Measurements from ENCODE around the gene WFDC1. TPM values are rescaled to one million over a fixed set of nuclear protein-coding genes. Genes with fewer than 3 reads are reported as not detected.

The WFDC1 gene
- total RNA-seq: 12.0 TPM

GRCh38 chr16:84294531-84295142, at the start of gene WFDC1:
Gene WFDC1 (plus strand): TSS chr16:84294878. CDS start chr16:84294972, 94 bp downstream.
- DNase-seq (ENCODE audit: extremely low spot score in 2 of 2): no peak
- no peaks in the 10 kb centered on the region for H3K36me3 ChIP-seq
- H3K9me3 ChIP-seq: no peaks in the 10 kb centered on the region
- H3K4me1 ChIP-seq: peaks cover 31% of the 10 kb centered on the region
- no peak for TF ChIP-seq POLR2A (IDR thresholded peaks at IDR 0.05)
- TF ChIP-seq POLR2AphosphoS5 (IDR thresholded peaks at IDR 0.05; ENCODE audit: insufficient read depth in 1 of 2, low read depth in 1 of 2): peak in 1 of 2 donors; percentile 61
- TF ChIP-seq CTCF (IDR thresholded peaks at IDR 0.05): no peak
- H3K4me3 ChIP-seq: peak within 1 kb of the TSS; percentile 18 to 44
- intact Hi-C loops (cut with DNase I): no loop called here
- H3K27ac ChIP-seq: peak within 1 kb of the TSS; percentile 49
- no peaks in the 10 kb centered on the region for H3K27me3 ChIP-seq

GRCh38 chr16:84245956-84246678, 48.6 kb upstream of the WFDC1 start:
- no peak overlapping the region for H3K27ac ChIP-seq
- intact Hi-C loops (cut with DNase I): no loop called here
- TF ChIP-seq POLR2A (IDR thresholded peaks at IDR 0.05): no peak
- TF ChIP-seq POLR2AphosphoS5 (IDR thresholded peaks at IDR 0.05; ENCODE audit: insufficient read depth in 1 of 2, low read depth in 1 of 2): no peak
- TF ChIP-seq CTCF (IDR thresholded peaks at IDR 0.05): no peak

GRCh38 chr16:84246679-84247077, 48.0 kb upstream of the WFDC1 start:
- intact Hi-C loops (cut with DNase I): no loop called here
- no peak for TF ChIP-seq POLR2AphosphoS5 (IDR thresholded peaks at IDR 0.05; ENCODE audit: insufficient read depth in 1 of 2, low read depth in 1 of 2)
- no peak for TF ChIP-seq CTCF (IDR thresholded peaks at IDR 0.05)
- Histone ChIP-seq H3K4me1 (no peaks in the 10 kb centered on the region), H3K27me3 (no peaks in the 10 kb centered on the region), H3K4me3 (no peak overlapping the region), H3K27ac (no peak overlapping the region), H3K9me3 (no peaks in the 10 kb centered on the region), H3K36me3 (no peaks in the 10 kb centered on the region)
- no peak for DNase-seq (ENCODE audit: extremely low spot score in 2 of 2)

More at GRCh38 chr16:84245956-84246678, 48.6 kb upstream of the WFDC1 start:
- no peaks in the 10 kb centered on the region for H3K9me3 ChIP-seq
- no peaks in the 10 kb centered on the region for H3K36me3 ChIP-seq
- no peaks in the 10 kb centered on the region for H3K27me3 ChIP-seq
- no peaks in the 10 kb centered on the region for H3K4me1 ChIP-seq
- no peak for DNase-seq (ENCODE audit: extremely low spot score in 2 of 2)
- H3K4me3 ChIP-seq: no peak overlapping the region

- H3K4me3 ChIP-seq: no peak overlapping the region
- H3K4me1 ChIP-seq: no peaks in the 10 kb centered on the region
- no peaks in the 10 kb centered on the region for H3K9me3 ChIP-seq
- intact Hi-C loops (cut with DNase I): no loop called here
- no peaks in the 10 kb centered on the region for H3K36me3 ChIP-seq
- no peak for DNase-seq (ENCODE audit: extremely low spot score in 2 of 2)
- H3K27ac ChIP-seq: no peak overlapping the region
- H3K27me3 ChIP-seq: no peaks in the 10 kb centered on the region
- TF ChIP-seq CTCF (IDR thresholded peaks at IDR 0.05): no peak
- no peak for TF ChIP-seq POLR2A (IDR thresholded peaks at IDR 0.05)
- TF ChIP-seq POLR2AphosphoS5 (IDR thresholded peaks at IDR 0.05; ENCODE audit: insufficient read depth in 1 of 2, low read depth in 1 of 2): no peak
Measured at GRCh38 chr16:84247331-84247730, 47.3 kb upstream of the WFDC1 start.

- H3K27me3 ChIP-seq: no peaks in the 10 kb centered on the region
- H3K27ac ChIP-seq: no peak overlapping the region
- no peaks in the 10 kb centered on the region for H3K36me3 ChIP-seq
- TF ChIP-seq CTCF (IDR thresholded peaks at IDR 0.05) (no peak), POLR2AphosphoS5 (IDR thresholded peaks at IDR 0.05; ENCODE audit: insufficient read depth in 1 of 2, low read depth in 1 of 2) (no peak), POLR2A (IDR thresholded peaks at IDR 0.05) (no peak)
- H3K4me1 ChIP-seq: no peaks in the 10 kb centered on the region
- no peak for DNase-seq (ENCODE audit: extremely low spot score in 2 of 2)
- intact Hi-C loops (cut with DNase I): no loop called here
- no peak overlapping the region for H3K4me3 ChIP-seq
- no peaks in the 10 kb centered on the region for H3K9me3 ChIP-seq
Measured at GRCh38 chr16:84247844-84248243, 46.8 kb upstream of the WFDC1 start.

Measured in vagina (tissue), 2 donors.